ENCODE data around the gene RUNX1.

- no peak for TF ChIP-seq CTCF (conservative IDR thresholded peaks at IDR 0.05)
- no peak for TF ChIP-seq ZFX (IDR thresholded peaks at IDR 0.05)
Observed at GRCh38 chr21:34913811-34914210, 135.3 kb downstream of the RUNX1 start.

All from C4-2B (cell line).